ENCODE results near the gene BIRC2. TPM values are rescaled to one million over a fixed set of nuclear protein-coding genes. Genes with fewer than 3 reads are reported as not detected.

The BIRC2 gene
- total and polyA plus RNA-seq, 10 of the 15 experiments (the other 5 are each of a cell fraction or from before 2014, with no cell fraction given): 13.8 to 75.8 (median 26.5) TPM

- no peak for TF ChIP-seq EZH2 (IDR thresholded peaks at IDR 0.05; ENCODE audit: borderline replicate concordance, control insufficient read depth, low read depth, low read length)
- no peak for TF ChIP-seq ZNF274 (IDR thresholded peaks at IDR 0.05; ENCODE audit: insufficient read depth, insufficient read length)
These were observed 66.5 kb downstream of the BIRC2 start (continued) for GRCh38 chr11:102413497-102413896.

DNA sequence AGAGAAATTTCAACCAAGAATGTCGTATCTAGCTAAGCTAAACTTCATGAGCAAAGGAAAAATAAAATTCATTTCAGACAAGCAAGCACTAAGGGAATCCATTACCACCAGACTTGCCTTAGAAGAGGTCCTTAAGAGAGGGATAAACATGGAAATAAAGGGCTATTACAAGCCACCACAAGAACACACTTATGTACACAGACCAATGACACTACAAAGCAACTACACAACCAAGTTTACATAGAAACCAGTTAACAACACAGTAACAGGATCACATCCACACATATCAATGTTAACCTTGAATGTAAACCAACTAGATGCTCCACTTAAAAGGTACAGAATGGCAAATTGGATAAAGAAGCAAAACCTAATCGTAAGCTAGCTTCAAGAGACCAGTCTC, 67.5 kb downstream of the BIRC2 start:
- ATAC-seq (no peak), DNase-seq (ENCODE audit: low read depth, low spot score) (no peak), FAIRE-seq (no peak)
- Histone ChIP-seq H2AFZ (ENCODE audit: control insufficient read depth, low read depth, low read length) (no peak overlapping the region), H3K36me3 (ENCODE audit: control insufficient read depth in 2 of 2, insufficient read depth in 2 of 2, low read length in 1 of 2) (peaks cover 0 to 4% of the 10 kb centered on the region in 2 experiments; a peak in 2 of 4 replicates), H3K27ac (ENCODE audit: control insufficient read depth, insufficient read depth) (no peak overlapping the region), H4K20me1 (ENCODE audit: control insufficient read depth, insufficient read depth) (no peaks in the 10 kb centered on the region), H3K9ac (ENCODE audit: control insufficient read depth, insufficient read depth, low read length) (no peak overlapping the region), H3K4me2 (ENCODE audit: control insufficient read depth, insufficient read depth) (no peak overlapping the region), H3K79me2 (ENCODE audit: control insufficient read depth, insufficient read depth, low read length) (peaks cover 42% of the 10 kb centered on the region), H3K4me3 (no peak overlapping the region), H3K9me3 (replicated peaks; ENCODE audit: control insufficient read depth, insufficient read depth, low read length) (peaks cover 6% of the 10 kb centered on the region), H3K4me1 (ENCODE audit: control insufficient read depth, insufficient read depth, low read length) (no peaks in the 10 kb centered on the region; the same call in 1 of the 2 replicates), H3K27me3 (replicated peaks in 1 of 2; ENCODE audit: control insufficient read depth in 2 of 2, insufficient read depth in 2 of 2, low read length in 1 of 2) (no peaks in the 10 kb centered on the region)
- intact Hi-C loops (cut with micrococcal nuclease; ENCODE audit: unreplicated experiment): no loop called here
- ChIA-PET POLR2A (no interaction called here), CTCF (interaction anchor here (1.8 to 2.2 kb wide), 2 partner anchors 9 to 24 kb away, joined by 7 to 8 read pairs; no protein-coding TSS in a partner anchor), SMC1A (ENCODE audit: uncharacterized antibody, unreplicated experiment) (interaction anchor here (0.6 to 1.5 kb wide), 3 partner anchors 13 to 65 kb away, joined by 3 read pairs; no protein-coding TSS in a partner anchor), RAD21 (ENCODE audit: unreplicated experiment) (interaction anchor here (1.1 kb wide), 1 partner anchor 8 kb away, joined by 4 read pairs; no protein-coding TSS in a partner anchor)
- no TSS peak for BruUV-seq (replicated peaks)
- in situ Hi-C loops (cut with MboI): no loop called here
- 100% methylated on average over 2 of the region's 2 CpGs for WGBS (ENCODE audit: insufficient coverage, insufficient replicate concordance, low lambda C conversion rate, missing lambda C conversion rate)
- TF ChIP-seq PML (IDR thresholded peaks at IDR 0.05; ENCODE audit: low read length) (no peak), BMI1 (IDR thresholded peaks at IDR 0.05; ENCODE audit: borderline replicate concordance) (no peak), RAD51 (IDR thresholded peaks at IDR 0.05) (no peak), CBX3 (IDR thresholded peaks at IDR 0.05; ENCODE audit: borderline replicate concordance, low read depth) (no peak), ZZZ3 (IDR thresholded peaks at IDR 0.05; ENCODE audit: control insufficient read depth, insufficient read length, low read depth) (no peak), KAT2A (conservative IDR thresholded peaks at IDR 0.05; ENCODE audit: control insufficient read depth, low read depth, low read length) (no peak), IRF4 (IDR thresholded peaks at IDR 0.05; ENCODE audit: low read depth, low read length) (no peak), ZSCAN29 (IDR thresholded peaks at IDR 0.05) (no peak), RB1 (IDR thresholded peaks at IDR 0.05; ENCODE audit: borderline replicate concordance) (no peak), TCF12 (IDR thresholded peaks at IDR 0.05; ENCODE audit: low read depth, low read length) (no peak), BHLHE40 (IDR thresholded peaks at IDR 0.05; ENCODE audit: borderline replicate concordance in 1 of 2, low read depth in 2 of 2, low read length in 1 of 2) (no peak), NR2C2 (IDR thresholded peaks at IDR 0.05; ENCODE audit: borderline replicate concordance, control insufficient read depth, insufficient read length, low read depth) (no peak), TBL1XR1 (IDR thresholded peaks at IDR 0.05; ENCODE audit: low read depth, low read length) (no peak), MAX (IDR thresholded peaks at IDR 0.05; ENCODE audit: low read depth, low read length) (no peak)
- TF ChIP-seq, protein P1, sequence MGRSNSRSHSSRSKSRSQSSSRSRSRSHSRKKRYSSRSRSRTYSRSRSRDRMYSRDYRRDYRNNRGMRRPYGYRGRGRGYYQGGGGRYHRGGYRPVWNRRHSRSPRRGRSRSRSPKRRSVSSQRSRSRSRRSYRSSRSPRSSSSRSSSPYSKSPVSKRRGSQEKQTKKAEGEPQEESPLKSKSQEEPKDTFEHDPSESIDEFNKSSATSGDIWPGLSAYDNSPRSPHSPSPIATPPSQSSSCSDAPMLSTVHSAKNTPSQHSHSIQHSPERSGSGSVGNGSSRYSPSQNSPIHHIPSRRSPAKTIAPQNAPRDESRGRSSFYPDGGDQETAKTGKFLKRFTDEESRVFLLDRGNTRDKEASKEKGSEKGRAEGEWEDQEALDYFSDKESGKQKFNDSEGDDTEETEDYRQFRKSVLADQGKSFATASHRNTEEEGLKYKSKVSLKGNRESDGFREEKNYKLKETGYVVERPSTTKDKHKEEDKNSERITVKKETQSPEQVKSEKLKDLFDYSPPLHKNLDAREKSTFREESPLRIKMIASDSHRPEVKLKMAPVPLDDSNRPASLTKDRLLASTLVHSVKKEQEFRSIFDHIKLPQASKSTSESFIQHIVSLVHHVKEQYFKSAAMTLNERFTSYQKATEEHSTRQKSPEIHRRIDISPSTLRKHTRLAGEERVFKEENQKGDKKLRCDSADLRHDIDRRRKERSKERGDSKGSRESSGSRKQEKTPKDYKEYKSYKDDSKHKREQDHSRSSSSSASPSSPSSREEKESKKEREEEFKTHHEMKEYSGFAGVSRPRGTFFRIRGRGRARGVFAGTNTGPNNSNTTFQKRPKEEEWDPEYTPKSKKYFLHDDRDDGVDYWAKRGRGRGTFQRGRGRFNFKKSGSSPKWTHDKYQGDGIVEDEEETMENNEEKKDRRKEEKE (IDR thresholded peaks at IDR 0.05): no peak
- TF ChIP-seq, protein P2, sequence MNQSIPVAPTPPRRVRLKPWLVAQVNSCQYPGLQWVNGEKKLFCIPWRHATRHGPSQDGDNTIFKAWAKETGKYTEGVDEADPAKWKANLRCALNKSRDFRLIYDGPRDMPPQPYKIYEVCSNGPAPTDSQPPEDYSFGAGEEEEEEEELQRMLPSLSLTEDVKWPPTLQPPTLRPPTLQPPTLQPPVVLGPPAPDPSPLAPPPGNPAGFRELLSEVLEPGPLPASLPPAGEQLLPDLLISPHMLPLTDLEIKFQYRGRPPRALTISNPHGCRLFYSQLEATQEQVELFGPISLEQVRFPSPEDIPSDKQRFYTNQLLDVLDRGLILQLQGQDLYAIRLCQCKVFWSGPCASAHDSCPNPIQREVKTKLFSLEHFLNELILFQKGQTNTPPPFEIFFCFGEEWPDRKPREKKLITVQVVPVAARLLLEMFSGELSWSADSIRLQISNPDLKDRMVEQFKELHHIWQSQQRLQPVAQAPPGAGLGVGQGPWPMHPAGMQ (IDR thresholded peaks at IDR 0.05; ENCODE audit: borderline replicate concordance): no peak

All from GM12878 (cell line).